GM12891 (cell line): Measurements from ENCODE around the gene TSPAN3.

Experiments
- POLR2A ChIP-seq: IDR thresholded peaks from 2 replicates; pipeline ENCODE4 v1.6.1; 2011; ENCODE audit warnings: low read depth, low read length, control low read depth
- POLR2AphosphoS5 ChIP-seq: IDR thresholded peaks from 2 replicates; pipeline ENCODE4 v1.6.1; 2011; ENCODE audit warnings: low read depth, low read length, control low read depth
- TAF1 ChIP-seq: IDR thresholded peaks from 2 replicates; pipeline ENCODE4 v1.6.1; 2011; ENCODE audit warnings: low read depth, low read length, control low read depth

DNA sequence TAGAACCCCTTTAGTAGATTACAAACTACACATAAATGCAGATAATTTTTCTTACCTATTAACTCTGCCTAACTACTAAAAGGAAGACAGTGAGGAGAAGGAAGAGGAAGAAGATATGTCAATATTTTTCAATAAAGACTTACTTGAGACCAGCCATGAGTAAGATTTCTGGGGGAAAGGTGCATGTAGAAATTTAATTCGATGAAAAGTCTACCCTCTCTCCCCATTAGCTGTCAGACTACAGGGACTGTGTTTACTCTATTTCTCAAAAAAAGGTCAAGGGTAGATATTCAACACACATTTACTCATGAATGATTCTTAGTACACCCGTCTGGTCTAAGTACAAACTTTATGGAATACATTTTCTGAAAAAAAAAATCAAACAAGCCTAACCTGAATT is 6.8 kb downstream of the TSPAN3 start:
- TF ChIP-seq POLR2A (no peak), POLR2AphosphoS5 (no peak), TAF1 (no peak)
